GM10847 (cell line): Measurements from ENCODE around the gene NCOA3.

Source experiments
- POLR2A ChIP-seq: IDR thresholded peaks from 2 replicates; pipeline ENCODE4 v1.6.1; 2011; ENCODE audit not compliant: insufficient read length; ENCODE audit errors: extremely low read depth

Gene NCOA3

DNA sequence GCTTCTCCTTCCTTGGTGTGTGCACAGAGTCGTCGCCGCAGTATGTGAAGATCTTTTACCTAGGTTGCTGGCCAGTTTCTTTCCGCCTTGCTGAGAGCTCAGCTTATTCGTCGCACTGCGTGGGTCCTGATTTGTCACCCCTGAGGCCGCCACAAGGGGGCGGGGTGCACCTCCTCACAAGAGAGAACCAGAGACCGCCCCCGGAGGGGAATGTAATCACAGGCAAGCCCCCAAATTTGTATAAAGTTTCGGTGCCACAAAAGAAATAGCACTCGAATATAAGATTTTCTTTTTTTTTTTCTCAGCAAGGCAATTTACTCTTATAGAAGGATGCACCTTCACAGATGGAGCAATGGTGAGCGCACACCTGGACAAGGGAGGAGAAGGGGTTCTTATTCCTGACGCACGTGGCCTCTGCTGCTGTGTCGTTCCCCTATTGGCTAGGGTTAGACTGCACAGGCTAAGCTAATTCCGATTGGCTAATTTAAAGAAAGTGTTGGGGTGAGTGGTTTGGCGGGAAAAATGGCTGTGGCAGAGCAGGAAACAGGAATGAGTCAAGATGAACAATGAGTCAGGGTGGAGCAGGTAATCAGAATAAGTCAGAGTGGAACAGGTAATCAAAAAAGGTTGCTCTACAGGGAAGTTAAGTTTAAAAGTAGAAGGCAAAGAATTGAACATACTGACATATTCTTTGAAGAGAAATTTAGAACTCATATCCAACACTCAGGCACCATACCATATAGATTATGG lies 19.5 kb downstream of the NCOA3 start:
- TF ChIP-seq POLR2A: no peak

DNA sequence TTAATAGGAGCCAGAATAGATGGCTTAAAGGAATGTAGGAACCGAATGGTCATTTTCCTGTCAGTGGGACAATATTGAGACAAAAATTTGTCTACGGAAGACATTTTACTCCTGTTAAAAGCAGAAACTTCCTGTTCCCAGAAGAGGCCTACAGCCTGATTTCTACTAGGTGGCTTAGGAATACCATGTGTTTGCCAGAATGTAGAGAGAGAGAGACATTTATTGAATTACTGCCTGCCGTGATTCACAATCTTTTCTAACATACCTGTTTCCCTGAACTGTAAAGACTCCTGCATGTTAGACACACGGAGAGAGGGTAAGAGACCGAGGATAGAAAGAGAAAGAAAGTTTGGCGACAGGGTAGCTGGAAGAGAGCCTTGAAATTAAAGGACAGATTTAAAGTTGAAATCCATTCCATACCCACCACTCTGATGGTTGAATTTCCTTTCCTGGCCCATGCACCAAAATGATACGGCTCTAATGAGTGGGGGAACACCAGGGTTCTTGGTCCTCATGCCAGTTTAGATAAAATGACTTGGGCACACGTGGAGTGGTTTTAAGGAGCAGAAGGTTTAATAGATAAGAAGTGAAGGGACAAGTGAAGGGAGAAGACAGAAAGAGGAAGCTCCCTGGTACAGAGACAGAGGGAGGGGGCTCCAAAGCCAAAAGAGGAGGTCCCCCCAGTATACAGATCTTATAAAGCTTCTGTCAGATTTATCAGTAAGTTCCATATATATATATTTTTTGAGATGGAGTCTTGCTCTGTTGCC lies 22.5 kb downstream of the NCOA3 start:
- TF ChIP-seq POLR2A: no peak

DNA sequence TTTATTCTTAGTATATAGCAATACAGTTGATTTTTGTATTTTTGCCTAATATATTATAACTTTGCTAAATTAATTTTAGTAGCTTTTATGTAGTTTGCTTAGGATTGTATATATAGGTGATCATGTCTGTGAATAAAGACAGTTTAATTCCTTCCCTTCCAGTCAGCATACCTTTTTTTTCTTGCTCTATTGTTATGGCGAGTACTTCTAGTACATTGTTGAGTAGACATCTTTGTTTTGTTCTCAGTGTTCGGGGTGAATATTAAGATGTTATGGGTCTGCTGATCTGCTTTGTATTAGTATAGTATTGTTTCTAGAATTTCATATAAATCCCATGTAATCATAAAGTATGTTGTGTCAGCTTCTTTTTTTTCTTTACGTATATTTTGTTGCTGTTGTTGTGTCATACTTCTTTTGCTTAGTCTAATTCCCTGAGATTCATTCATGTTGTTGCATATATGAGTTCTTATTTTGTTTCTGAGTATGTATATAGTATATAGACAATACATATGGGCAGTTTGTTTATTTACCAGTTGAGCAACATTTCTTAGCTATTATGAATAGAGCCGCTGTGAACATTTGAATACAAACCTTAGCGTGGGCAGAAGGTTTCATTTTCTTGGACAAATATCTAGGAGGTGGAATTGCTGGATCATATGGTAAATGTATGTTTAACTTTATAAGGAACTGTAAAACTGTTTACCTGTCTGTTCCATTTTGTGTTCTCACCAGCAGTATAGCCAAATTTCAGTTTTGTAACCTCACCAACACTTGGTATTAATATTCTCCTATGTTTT lies 25.5 kb downstream of the NCOA3 start:
- no peak for TF ChIP-seq POLR2A

- TF ChIP-seq POLR2A: no peak
Observed at GRCh38 chr20:47529840-47530239, 28.2 kb downstream of the NCOA3 start.

- no peak for TF ChIP-seq POLR2A
Observed at GRCh38 chr20:47531458-47531857, 29.8 kb downstream of the NCOA3 start.

GRCh38 chr20:47532002-47532401 lies 30.3 kb downstream of the NCOA3 start:
- TF ChIP-seq POLR2A: no peak

DNA sequence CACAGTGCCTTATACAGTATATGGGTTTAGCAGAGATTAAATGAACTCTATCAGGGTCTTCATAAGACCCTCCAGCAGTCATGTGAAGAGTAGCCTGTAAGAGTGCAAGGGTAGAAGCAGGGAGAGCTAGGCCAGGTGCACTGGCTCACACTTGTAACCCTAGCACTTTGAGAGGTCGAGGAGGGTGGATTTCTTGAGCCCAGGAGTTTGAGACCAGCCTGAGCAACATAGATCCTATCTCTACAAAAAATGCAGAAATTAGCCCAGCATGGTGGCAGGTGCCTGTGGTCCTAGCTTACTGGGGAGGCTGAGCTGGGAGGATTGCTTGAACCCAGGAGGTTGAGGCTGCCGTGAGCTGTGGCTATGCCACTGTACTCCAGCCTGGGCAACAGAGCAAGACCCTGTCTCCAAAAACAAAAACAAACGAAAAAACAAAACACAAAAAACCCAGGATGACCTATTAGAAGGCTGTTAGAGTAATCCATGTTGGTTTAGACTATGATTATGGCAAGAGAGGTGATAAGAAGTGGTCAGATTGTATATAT lies 31.9 kb downstream of the NCOA3 start:
- no peak for TF ChIP-seq POLR2A

- no peak for TF ChIP-seq POLR2A
Observed at GRCh38 chr20:47534405-47534804, 32.7 kb downstream of the NCOA3 start.

GRCh38 chr20:47535088-47535487 lies 33.4 kb downstream of the NCOA3 start:
- TF ChIP-seq POLR2A: no peak

DNA sequence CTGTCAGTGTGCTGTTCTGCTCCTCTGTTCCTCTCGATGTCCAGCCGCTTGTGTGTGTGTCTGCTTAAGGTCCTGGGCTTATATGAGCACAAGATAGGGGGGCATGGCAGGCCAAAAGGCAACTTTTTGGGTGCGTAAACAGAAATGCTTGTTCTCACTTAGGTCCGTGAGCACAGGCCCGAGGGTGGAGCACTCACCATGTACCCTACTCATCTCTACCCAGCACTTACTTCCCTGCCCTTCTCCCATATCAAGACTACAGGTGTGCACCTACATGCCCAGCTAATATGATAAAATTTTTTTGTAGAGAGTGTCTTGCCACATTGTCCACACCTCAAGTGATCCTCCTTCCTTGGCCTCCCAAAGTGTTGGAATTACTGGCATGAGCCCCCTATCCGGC lies 34.3 kb downstream of the NCOA3 start:
- TF ChIP-seq POLR2A: no peak

GRCh38 chr20:47540443-47541354 lies 39.0 kb downstream of the NCOA3 start:
- no peak for TF ChIP-seq POLR2A

GRCh38 chr20:47541355-47541922 lies 39.8 kb downstream of the NCOA3 start:
- no peak for TF ChIP-seq POLR2A

- TF ChIP-seq POLR2A: no peak
Observed at GRCh38 chr20:47543006-47543431, 41.3 kb downstream of the NCOA3 start.

- TF ChIP-seq POLR2A: no peak
Observed at GRCh38 chr20:47544240-47544639, 42.6 kb downstream of the NCOA3 start.
